ENCODE results near the gene FGF11. TPM values are rescaled to one million over a fixed set of nuclear protein-coding genes. Genes with fewer than 3 reads are reported as not detected.

The FGF11 gene
- total and polyA plus RNA-seq, 2 of the 13 experiments (the other 11 are each of a cell fraction or from before 2014, with no cell fraction given) = 0.20 to 7.6 TPM

DNA sequence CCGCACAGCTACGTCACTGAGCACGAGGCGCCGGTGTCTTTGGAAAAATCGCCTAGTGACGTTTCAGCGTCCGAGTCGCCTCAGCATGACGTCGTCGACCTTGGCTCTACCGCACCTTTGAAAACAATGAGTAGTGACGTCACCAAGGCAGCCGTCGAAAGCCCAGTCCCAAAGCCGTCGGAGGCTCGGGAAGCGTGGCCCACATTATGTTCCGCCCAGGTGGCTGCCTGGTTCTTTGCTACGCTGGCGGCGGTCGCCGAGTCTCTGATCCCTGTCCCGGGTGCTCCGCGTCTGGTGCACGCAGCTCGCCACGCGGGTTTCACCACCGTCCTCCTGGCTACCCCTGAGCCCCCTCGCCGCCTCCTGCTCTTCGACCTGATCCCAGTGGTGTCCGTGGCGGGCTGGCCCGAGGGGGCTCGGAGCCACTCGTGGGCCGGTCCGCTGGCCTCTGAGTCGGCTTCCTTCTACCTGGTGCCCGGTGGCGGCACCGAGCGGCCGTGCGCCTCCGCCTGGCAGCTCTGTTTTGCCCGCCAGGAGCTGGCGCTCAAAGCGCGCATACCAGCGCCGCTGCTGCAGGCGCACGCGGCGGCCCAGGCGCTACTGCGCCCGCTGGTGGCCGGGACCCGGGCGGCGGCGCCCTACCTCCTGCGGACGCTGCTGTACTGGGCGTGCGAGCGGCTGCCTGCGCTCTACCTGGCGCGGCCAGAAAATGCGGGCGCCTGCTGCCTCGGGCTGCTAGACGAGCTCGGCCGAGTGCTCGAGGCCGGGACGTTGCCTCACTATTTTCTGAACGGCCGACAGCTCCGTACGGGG lies 2.5 kb upstream of the FGF11 start (continued):
- TF ChIP-seq, protein P1, sequence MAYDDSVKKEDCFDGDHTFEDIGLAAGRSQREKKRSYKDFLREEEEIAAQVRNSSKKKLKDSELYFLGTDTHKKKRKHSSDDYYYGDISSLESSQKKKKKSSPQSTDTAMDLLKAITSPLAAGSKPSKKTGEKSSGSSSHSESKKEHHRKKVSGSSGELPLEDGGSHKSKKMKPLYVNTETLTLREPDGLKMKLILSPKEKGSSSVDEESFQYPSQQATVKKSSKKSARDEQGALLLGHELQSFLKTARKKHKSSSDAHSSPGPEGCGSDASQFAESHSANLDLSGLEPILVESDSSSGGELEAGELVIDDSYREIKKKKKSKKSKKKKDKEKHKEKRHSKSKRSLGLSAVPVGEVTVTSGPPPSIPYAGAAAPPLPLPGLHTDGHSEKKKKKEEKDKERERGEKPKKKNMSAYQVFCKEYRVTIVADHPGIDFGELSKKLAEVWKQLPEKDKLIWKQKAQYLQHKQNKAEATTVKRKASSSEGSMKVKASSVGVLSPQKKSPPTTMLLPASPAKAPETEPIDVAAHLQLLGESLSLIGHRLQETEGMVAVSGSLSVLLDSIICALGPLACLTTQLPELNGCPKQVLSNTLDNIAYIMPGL (CRISPR knock-in tag; IDR thresholded peaks at IDR 0.05; ENCODE audit: borderline replicate concordance in 1 of 2, low read depth in 1 of 2) = peak; percentile 76 to 81
- TF ChIP-seq, protein P2, sequence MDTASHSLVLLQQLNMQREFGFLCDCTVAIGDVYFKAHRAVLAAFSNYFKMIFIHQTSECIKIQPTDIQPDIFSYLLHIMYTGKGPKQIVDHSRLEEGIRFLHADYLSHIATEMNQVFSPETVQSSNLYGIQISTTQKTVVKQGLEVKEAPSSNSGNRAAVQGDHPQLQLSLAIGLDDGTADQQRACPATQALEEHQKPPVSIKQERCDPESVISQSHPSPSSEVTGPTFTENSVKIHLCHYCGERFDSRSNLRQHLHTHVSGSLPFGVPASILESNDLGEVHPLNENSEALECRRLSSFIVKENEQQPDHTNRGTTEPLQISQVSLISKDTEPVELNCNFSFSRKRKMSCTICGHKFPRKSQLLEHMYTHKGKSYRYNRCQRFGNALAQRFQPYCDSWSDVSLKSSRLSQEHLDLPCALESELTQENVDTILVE (CRISPR knock-in tag; IDR thresholded peaks at IDR 0.05) = no peak
- TF ChIP-seq CREB1 (IDR thresholded peaks at IDR 0.05) (peak; percentile 74), CREB1 (CRISPR knock-in tag; IDR thresholded peaks at IDR 0.05) (no peak), ZNF607 (CRISPR knock-in tag; IDR thresholded peaks at IDR 0.05; ENCODE audit: borderline replicate concordance) (no peak), ARHGAP35 (CRISPR knock-in tag; IDR thresholded peaks at IDR 0.05; ENCODE audit: borderline replicate concordance) (0 out of 2 replicates have a peak, but pooled peaks have one; percentile 35), RCOR2 (CRISPR knock-in tag; IDR thresholded peaks at IDR 0.05) (no peak), SNRNP70 (IDR thresholded peaks at IDR 0.05; ENCODE audit: low read depth, low read length) (no peak), ZNF138 (CRISPR knock-in tag; IDR thresholded peaks at IDR 0.05; ENCODE audit: low read depth) (no peak), ZKSCAN8 (CRISPR knock-in tag; IDR thresholded peaks at IDR 0.05; ENCODE audit: borderline replicate concordance) (no peak), ZNF615 (CRISPR knock-in tag; IDR thresholded peaks at IDR 0.05; ENCODE audit: borderline replicate concordance) (no peak), ZFP1 (CRISPR knock-in tag; IDR thresholded peaks at IDR 0.05) (no peak), GTF2F1 (IDR thresholded peaks at IDR 0.05; ENCODE audit: low read length) (no peak), ZNF562 (CRISPR knock-in tag; IDR thresholded peaks at IDR 0.05; ENCODE audit: borderline replicate concordance) (no peak), ZBTB38 (CRISPR knock-in tag; IDR thresholded peaks at IDR 0.05) (peak; percentile 34), ZNF780A (CRISPR knock-in tag; IDR thresholded peaks at IDR 0.05) (no peak), HNRNPL (IDR thresholded peaks at IDR 0.05; ENCODE audit: low read depth, low read length) (0 out of 2 replicates have a peak, but pooled peaks have one; percentile 52), RAD21 (CRISPR knock-in tag; IDR thresholded peaks at IDR 0.05) (peak; percentile 96), ZNF563 (CRISPR knock-in tag; IDR thresholded peaks at IDR 0.05) (no peak), ZNF34 (CRISPR knock-in tag; IDR thresholded peaks at IDR 0.05; ENCODE audit: borderline replicate concordance) (no peak), ZNF850 (CRISPR knock-in tag; conservative IDR thresholded peaks at IDR 0.05) (no peak), ZNF343 (CRISPR knock-in tag; IDR thresholded peaks at IDR 0.05) (no peak)
- TF ChIP-seq, protein P3, sequence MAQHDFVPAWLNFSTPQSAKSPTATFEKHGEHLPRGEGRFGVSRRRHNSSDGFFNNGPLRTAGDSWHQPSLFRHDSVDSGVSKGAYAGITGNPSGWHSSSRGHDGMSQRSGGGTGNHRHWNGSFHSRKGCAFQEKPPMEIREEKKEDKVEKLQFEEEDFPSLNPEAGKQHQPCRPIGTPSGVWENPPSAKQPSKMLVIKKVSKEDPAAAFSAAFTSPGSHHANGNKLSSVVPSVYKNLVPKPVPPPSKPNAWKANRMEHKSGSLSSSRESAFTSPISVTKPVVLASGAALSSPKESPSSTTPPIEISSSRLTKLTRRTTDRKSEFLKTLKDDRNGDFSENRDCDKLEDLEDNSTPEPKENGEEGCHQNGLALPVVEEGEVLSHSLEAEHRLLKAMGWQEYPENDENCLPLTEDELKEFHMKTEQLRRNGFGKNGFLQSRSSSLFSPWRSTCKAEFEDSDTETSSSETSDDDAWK (CRISPR knock-in tag; IDR thresholded peaks at IDR 0.05) = no peak
- TF ChIP-seq, protein P4, sequence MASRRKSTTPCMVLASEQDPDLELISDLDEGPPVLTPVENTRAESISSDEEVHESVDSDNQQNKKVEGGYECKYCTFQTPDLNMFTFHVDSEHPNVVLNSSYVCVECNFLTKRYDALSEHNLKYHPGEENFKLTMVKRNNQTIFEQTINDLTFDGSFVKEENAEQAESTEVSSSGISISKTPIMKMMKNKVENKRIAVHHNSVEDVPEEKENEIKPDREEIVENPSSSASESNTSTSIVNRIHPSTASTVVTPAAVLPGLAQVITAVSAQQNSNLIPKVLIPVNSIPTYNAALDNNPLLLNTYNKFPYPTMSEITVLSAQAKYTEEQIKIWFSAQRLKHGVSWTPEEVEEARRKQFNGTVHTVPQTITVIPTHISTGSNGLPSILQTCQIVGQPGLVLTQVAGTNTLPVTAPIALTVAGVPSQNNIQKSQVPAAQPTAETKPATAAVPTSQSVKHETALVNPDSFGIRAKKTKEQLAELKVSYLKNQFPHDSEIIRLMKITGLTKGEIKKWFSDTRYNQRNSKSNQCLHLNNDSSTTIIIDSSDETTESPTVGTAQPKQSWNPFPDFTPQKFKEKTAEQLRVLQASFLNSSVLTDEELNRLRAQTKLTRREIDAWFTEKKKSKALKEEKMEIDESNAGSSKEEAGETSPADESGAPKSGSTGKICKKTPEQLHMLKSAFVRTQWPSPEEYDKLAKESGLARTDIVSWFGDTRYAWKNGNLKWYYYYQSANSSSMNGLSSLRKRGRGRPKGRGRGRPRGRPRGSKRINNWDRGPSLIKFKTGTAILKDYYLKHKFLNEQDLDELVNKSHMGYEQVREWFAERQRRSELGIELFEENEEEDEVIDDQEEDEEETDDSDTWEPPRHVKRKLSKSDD (CRISPR knock-in tag; IDR thresholded peaks at IDR 0.05; ENCODE audit: low read depth) = no peak

Measured in HepG2 (cell line).